Measurements from ENCODE around the gene DRAXIN.

The DRAXIN gene

DNA sequence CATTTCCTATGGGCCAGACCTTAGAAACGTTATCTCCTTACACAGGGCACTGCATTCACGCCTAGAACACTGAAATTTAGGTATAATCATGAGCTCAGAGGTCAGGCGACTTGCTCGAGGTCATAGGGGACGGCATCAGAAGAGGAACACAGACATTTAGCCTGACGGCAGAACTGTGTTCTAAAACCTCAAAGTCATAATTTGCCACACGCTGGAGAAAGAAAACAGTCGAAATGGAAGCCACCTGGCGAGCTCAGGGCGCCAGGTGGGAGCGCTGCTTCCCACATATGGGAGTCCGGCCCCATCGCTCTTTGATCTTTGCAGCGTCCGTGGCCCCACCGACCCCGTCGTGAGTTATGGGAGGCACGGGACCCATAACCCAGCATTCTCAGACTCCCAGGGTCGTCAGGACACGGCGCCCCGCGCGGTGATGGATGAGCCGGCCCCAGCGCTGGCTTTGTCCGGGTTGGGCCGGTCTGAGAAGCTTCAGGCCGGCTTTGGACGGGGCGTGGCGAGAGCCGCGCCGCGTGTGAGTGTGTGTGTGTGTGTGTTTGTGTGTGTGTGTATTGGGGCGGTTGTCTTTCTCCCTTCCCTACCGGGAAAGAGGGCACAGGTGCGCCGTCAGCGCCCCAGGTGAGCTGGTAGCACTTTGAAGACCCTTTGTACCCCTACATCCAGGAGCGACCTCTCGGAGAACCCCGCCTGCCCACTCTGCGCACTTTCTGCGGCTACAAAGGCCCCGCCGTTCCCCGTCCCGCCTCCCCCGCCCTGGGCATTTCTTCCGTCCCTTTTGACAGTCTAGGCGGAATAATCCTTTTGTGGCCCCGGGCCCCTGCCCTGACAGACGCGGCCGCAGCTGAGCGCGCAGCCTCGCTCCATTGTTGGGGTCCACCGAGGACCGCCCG lies 861 bp upstream of the DRAXIN start:
- no peak for DNase-seq (ENCODE audit: low spot score)

- no peak for DNase-seq (ENCODE audit: low spot score)
Observed at GRCh38 chr1:11691928-11692711, 610 bp downstream of the DRAXIN start.

GRCh38 chr1:11693024-11693590 lies 1.6 kb downstream of the DRAXIN start:
- peak; percentile 93 for DNase-seq (ENCODE audit: low spot score)

DNA sequence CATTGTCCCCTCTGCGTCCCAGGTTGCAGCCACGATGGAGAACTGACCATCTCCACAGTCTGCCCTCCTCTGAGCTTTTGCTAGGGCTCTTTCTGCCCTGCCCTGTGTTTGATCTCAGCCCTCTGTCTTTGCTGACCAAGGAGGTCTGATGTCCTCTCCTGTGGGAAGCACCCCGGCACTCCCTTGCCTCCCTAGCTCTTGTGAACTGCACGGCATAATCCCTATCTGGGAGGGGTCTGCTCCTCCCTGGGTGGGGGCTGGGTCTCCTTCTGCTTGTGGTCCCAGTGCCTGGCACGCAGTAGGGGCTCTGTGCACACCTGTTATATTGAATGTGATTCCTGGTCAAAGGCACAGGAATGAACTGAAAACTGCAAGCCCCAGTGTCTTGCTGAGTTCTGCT lies 2.4 kb downstream of the DRAXIN start:
- no peak for DNase-seq (ENCODE audit: low spot score)

DNA sequence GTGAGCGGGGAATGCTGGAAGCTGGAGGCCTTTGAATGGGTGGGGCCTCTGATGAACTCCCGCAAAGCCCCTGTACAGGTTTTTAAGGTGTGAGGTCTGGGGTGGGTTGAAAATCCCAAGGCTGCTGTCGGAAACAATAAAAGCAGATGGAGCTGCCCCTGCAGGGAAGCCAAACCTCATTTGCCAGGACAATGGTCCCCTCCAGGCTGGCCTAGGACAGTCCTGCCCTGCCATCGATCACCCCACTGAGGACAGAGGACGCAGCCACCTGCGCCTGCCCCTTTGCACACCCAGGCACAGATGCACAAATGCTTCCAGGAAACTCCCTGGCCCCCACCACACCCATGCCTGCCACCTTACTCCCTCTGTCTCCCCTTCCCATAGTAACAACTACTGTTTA lies 4.4 kb downstream of the DRAXIN start:
- no peak for DNase-seq (ENCODE audit: low spot score)

GRCh38 chr1:11697188-11697892 lies 5.8 kb downstream of the DRAXIN start:
- no peak for DNase-seq (ENCODE audit: low spot score)

GRCh38 chr1:11697893-11698210 lies 6.3 kb downstream of the DRAXIN start:
- DNase-seq (ENCODE audit: low spot score), result no peak

DNA sequence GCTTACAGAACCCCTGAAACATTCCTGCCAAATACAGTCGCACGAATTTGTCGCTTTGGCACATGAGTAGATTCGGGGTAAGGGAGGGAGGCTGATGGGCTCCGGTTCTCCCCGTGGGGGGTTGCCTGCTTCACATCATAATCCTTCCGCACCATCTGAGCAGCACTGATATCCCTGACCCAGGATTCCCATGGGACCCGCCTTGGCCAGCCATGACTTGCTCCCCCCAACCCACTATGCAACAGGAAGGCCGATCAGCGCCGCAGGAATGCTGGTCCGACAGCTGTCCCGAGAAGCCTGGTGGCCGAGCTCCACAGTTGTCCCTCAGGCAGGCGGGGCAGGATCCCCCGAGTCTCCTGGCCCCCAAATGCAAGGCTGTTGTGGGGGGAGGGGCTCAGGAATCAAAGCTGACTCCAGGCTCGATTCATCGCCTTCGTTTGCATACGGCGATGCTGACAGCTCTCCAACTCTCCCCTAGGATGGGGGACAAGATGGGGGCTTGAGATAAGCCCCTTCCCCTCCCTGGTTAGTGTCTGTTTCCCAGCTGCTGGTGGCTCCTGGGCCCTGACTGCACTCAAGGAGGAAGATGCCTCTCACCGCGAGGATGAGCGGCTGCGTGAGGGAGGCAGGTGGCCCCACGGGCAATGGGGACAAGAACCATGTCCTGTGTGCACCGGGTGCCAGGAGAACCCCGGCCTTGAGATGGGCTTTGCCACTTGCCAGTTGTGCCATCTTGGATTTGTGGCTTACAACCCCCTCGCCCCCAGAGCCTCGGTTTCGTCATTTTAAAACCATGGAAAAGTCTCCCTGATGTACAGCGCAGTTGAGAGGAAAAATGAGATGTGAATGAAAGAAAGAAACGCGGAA lies 9.3 kb downstream of the DRAXIN start:
- DNase-seq (ENCODE audit: low spot score), result no peak

GRCh38 chr1:11701551-11701961 lies 10.0 kb downstream of the DRAXIN start:
- DNase-seq (ENCODE audit: low spot score), result no peak

GRCh38 chr1:11701981-11702803 lies 10.7 kb downstream of the DRAXIN start:
- DNase-seq (ENCODE audit: low spot score), result no peak

- DNase-seq (ENCODE audit: low spot score), result no peak
Observed at GRCh38 chr1:11703357-11704193, 12.1 kb downstream of the DRAXIN start.

GRCh38 chr1:11704194-11704529 lies 12.7 kb downstream of the DRAXIN start:
- DNase-seq (ENCODE audit: low spot score), result no peak

DNA sequence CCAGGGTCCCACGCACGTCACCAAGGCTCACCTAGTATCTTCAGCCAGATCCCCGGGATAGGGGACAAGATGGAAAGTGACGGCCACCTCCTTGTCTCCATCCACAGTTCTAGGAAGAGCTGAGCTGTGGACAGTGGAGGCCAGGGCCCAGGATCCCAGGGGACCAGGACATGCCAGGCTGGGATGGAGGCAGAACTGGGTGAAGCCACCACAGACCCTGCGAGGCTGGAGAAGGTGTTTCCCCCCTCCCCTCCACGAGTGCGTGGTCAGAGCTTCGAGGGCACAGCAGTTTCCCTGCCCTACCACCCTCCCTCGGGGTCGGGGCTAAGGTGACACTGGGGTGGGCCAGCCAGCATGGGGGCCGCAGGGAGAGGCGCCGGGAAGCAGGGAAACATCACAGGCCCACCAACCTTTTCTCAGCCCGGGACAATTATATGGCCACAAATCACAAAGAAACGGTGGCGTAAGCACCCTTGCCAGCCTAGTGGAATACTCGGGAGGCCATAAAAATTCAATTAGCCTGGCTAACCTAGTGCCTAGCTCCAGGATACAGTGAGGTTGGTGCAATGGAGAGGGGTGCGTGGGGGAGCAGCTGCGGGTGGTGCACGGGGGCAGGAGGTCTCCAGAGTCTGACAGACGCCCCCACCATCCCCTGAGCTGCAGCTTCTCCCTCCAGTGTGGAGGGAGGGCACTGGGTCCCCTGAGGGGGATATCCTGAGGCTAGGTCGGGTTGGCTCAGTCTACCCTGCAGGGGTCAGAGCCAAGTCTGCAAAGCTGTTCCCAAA lies 13.4 kb downstream of the DRAXIN start:
- DNase-seq (ENCODE audit: low spot score), result no peak

- DNase-seq (ENCODE audit: low spot score), result no peak
Observed at GRCh38 chr1:11705596-11705995, 14.1 kb downstream of the DRAXIN start.

- no peak for DNase-seq (ENCODE audit: low spot score)
Observed at GRCh38 chr1:11706292-11706691, 14.8 kb downstream of the DRAXIN start.

DNA sequence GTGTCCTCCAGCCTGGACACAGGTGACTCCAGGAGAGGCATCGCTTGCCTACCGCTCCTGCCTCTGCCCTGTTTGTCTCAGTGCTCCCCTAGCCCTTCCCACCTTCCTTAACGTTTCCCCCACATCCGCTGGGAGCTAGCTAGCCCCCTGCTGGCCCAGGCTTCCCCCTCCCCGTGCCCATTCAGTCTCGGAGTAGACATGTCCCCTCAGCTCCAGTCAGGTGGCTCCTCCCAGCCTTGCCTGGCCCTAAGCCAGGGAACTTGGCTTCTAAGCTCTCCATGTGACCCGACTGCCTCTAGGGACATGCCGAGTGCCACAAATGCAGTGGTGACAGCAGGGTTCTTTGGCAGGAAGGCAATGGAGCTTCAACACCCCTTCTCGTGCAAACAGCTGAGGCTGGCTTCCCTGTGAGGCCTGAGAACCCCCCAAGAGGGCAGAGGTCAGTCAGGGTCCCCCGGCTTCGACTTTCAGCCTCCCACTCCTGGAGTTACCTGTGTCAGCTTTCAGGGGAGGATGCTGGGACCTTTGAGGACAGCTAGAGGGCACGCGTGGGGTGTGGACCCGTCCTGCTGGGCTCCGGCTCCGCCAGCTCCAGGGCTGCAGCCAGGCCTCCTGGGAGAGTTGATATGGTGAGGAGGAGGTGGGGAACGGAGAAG lies 16.2 kb downstream of the DRAXIN start:
- DNase-seq (ENCODE audit: low spot score), result no peak

- DNase-seq (ENCODE audit: low spot score), result no peak
Observed at GRCh38 chr1:11708554-11709350, 17.2 kb downstream of the DRAXIN start.

- no peak for DNase-seq (ENCODE audit: low spot score)
Observed at GRCh38 chr1:11711490-11711889, 20.0 kb downstream of the DRAXIN start.

Data from kidney capillary endothelial cell (primary cell).